Ovary (tissue), 3 donors: ENCODE measurements around the gene EXOSC7.

Experiments used
- CTCF ChIP-seq, 3 donors: fragments of 450-650 bp in 2 of 3; fragments of 200-600 bp in 1 of 3; IDR thresholded peaks; one replicate each; pipeline versions ENCODE4 v1.5.1 to v1.8.0; 2016 to 2022; ENCODE audit warnings: antibody characterized with exemption in 3 of 3, mild to moderate bottlenecking in 1 of 3
- POLR2A ChIP-seq: fragments of 450-650 bp; IDR thresholded peaks from one replicate; pipeline ENCODE4 v1.6.1; 2017; ENCODE audit warnings: antibody characterized with exemption, mild to moderate bottlenecking, moderate library complexity
- donor health status: DM: no; HTN: no; CAD: no.

- no peak for TF ChIP-seq CTCF (IDR thresholded peaks at IDR 0.05)
- TF ChIP-seq POLR2A: no peak
These were observed 36.4 kb upstream of the EXOSC7 start for GRCh38 chr3:44939581-44940036.
